Esophagus squamous epithelium (tissue), 4 donors: Measurements from ENCODE around the gene PCDH9.

Source experiments
- POLR2A ChIP-seq, 4 donors: fragments of 450-650 bp; IDR thresholded peaks; one replicate each; pipeline ENCODE4 v1.6.1; 2017; ENCODE audit warnings: antibody characterized with exemption in 4 of 4, mild to moderate bottlenecking in 4 of 4, moderate library complexity in 3 of 4
- TF ChIP-seq, protein P1 (sequence below), 6 experiments: fragments of 450-650 bp in 4 of 6; fragments of 200-600 bp in 2 of 6; sonication (generic) in 2 of 6; IDR thresholded peaks; one replicate each; pipeline ENCODE4 v1.5.1; 2016 to 2019; ENCODE audit warnings: antibody characterized with exemption in 6 of 6, mild to moderate bottlenecking in 4 of 6, moderate library complexity in 4 of 6

DNA sequence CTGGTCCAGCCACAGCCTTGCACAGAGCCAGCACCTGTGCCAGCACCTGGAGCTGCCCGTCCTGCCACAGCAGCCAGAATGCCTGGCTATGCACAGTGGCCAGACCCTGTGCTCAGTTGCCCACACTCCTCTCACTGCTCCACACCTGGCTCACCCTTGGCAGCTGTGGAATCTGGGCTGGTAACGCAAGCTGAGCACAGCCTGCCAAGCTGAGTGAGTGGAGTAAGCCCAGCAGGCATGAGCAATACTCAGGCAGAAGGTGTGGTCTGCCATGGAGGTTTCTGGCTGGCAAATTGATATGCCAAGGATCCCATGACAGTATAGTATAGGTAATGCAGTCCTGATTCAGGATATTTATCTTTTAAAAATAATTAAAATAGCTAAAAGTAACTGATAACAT, 122.2 kb downstream of the PCDH9 start:
- TF ChIP-seq, protein P1, sequence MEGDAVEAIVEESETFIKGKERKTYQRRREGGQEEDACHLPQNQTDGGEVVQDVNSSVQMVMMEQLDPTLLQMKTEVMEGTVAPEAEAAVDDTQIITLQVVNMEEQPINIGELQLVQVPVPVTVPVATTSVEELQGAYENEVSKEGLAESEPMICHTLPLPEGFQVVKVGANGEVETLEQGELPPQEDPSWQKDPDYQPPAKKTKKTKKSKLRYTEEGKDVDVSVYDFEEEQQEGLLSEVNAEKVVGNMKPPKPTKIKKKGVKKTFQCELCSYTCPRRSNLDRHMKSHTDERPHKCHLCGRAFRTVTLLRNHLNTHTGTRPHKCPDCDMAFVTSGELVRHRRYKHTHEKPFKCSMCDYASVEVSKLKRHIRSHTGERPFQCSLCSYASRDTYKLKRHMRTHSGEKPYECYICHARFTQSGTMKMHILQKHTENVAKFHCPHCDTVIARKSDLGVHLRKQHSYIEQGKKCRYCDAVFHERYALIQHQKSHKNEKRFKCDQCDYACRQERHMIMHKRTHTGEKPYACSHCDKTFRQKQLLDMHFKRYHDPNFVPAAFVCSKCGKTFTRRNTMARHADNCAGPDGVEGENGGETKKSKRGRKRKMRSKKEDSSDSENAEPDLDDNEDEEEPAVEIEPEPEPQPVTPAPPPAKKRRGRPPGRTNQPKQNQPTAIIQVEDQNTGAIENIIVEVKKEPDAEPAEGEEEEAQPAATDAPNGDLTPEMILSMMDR (IDR thresholded peaks at IDR 0.05), result no peak
- TF ChIP-seq POLR2A (IDR thresholded peaks at IDR 0.05), result no peak
